Heart left ventricle (tissue), 13 donors: ENCODE measurements around the gene SNAP47.

ENCODE experiments used
- CTCF ChIP-seq, 12 donors: fragments of 200-600 bp; sonication (generic) in 4 of 12; IDR thresholded peaks; one replicate each; pipeline versions ENCODE4 v1.5.0 to v1.8.0; 2018 to 2022; ENCODE audit warnings: antibody characterized with exemption in 12 of 12, mild to moderate bottlenecking in 5 of 12
- POLR2A ChIP-seq, 2 donors: fragments of 450-650 bp; IDR thresholded peaks; one replicate each; pipeline ENCODE4 v1.6.1; 2017; ENCODE audit warnings: antibody characterized with exemption in 2 of 2, mild to moderate bottlenecking in 2 of 2, moderate library complexity in 2 of 2
- donor health status: ischemic (EF 13 %, LVEDD 7.1; RV severe dilation, severe dysfunction).
- donor health status: DM: no; HTN: yes; CAD: no.
- donor health status: DM: no; HTN: no; CAD: no.
- donor health status: ischemic (EF 25% LVEDD 6.9; RV normal size, moderate dysfunction).
- donor health status: ischemic (EF 25% LVEDD 5.7; RV mildly dilated, moderate dysfunction).
- donor health status: ischemic (EF 35%, LVEDD 5.7; RV mildly dilated, moderate dysfunction).
- donor health status: nonischemic (EF 11% LVEDD 7.7; RV severe dilation, severe dysfunction).
- donor health status: DM: yes; HTN: yes; CAD: no.
- donor health status: PGD.
- donor health status: ischemic (EF 29% LVEDD 5.4; RV normal size, mild dysfunction).
- donor health status: nonischemic (EF 23%, LVEDD 6.1; RV moderate dilation, normal function).

DNA sequence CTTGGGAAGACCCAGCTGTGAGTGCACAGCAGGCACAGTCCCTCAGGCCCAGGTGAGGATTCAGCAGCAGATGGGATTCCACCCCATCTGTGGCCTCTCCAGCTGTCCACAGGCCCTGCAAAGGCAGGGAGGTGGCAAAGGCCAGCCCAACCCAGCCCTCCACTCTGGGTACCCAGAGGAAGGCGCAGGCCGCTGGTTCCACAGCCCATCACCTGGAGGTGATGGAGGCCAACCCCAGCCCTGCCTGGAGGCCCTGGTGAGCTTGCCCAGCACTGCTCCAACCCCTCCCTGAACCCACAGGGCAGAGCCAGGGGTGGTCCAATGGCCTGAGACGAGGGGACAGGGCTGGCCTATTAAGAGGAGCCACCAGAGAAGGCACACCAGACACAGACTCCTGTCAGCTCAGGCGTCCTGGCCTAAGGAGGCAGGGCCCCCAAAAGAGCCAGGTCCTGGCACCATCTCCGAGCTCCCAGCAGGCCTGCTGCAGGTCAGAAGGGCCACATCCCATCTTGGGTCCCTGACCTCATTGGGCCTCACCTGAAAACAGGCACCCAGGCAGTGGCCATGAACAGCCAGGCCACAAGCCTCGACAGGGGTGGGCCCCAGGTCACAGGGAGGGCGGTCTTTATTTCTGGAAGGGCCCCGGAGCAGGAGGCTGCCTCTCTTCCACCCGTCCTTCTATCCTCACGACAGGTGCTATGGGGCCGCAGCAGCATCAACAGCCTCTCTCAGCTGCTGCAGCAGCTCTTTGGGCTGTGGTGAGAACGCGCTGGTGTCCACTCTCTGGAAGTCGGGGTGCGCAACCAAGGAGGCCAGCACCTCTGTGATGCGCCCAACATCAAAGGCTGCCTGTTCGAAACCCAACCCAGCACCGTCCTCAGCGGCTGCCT, 3.3 kb upstream of the SNAP47 start:
- no peak for TF ChIP-seq CTCF (IDR thresholded peaks at IDR 0.05)
- no peak for TF ChIP-seq POLR2A (IDR thresholded peaks at IDR 0.05)
